ENCODE measurements around the gene BLM. TPM values are rescaled to one million over a fixed set of nuclear protein-coding genes. Genes with fewer than 3 reads are reported as not detected.

BLM gene
- total RNA-seq, 2 donors from 2014 or later, result 19.3 to 26.7 TPM

- peak; percentile 88 for DNase-seq (ENCODE audit: low spot score)
- no peak for TF ChIP-seq CTCF (IDR thresholded peaks at IDR 0.05)
- Histone ChIP-seq H3K27ac (peak overlapping the region; percentile 83 to 94), H3K4me1 (peaks cover 0 to 26% of the 10 kb centered on the region in 2 donors), H3K27me3 (no peaks in the 10 kb centered on the region), H3K9me3 (no peaks in the 10 kb centered on the region), H3K4me3 (peak overlapping the region; percentile 9 to 25), H3K36me3 (no peaks in the 10 kb centered on the region)
These were observed 45.0 kb downstream of the BLM start for GRCh38 chr15:90762109-90762508.

DNA sequence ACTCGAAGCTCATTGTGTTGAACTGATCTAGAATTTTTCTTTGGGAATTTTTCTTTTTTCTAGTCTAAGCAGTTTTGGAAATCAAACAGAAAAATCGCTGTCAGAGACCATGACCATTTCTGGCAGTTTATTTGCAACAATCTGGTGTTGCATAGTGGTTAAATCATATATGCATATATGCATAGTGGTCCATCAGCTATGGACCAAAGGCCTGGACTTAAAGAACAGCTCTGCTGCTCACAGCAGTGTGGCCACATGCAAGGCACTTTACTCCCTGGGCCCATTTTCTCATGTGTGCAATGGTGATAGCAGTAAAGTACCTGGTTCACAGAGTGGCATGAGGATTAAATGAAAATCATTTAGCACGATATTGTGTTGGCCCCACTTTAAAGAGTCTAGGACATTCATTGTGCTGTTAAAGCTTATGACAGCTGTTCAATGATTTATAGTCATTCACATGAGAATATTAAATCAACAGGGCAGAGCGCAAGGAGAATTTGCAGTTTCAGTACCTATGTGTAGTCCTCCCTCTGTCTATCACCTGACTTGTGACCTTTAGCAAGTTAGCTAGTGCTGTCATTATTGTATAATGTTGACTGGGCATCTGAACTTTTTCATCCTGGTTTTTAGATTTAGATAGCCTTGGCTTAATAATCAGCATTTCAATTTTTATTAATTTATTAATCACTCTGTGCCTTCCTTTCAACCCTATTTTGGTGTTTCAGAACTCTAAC, 46.4 kb downstream of the BLM start:
- no peaks in the 10 kb centered on the region for H3K36me3 ChIP-seq
- peak overlapping the region; percentile 83 to 94 for H3K27ac ChIP-seq
- H3K4me3 ChIP-seq, result no peak overlapping the region

GRCh38 chr15:90765531-90765930, 48.4 kb downstream of the BLM start:
- TF ChIP-seq CTCF (IDR thresholded peaks at IDR 0.05), result no peak
- no peak for DNase-seq (ENCODE audit: low spot score)

More for the DNA sequence above, 46.4 kb downstream of the BLM start:
- Histone ChIP-seq H3K9me3 (no peaks in the 10 kb centered on the region), H3K4me1 (peaks cover 0 to 26% of the 10 kb centered on the region in 2 donors), H3K27me3 (no peaks in the 10 kb centered on the region)
- DNase-seq (ENCODE audit: low spot score), result no peak
- no peak for TF ChIP-seq CTCF (IDR thresholded peaks at IDR 0.05)

DNA sequence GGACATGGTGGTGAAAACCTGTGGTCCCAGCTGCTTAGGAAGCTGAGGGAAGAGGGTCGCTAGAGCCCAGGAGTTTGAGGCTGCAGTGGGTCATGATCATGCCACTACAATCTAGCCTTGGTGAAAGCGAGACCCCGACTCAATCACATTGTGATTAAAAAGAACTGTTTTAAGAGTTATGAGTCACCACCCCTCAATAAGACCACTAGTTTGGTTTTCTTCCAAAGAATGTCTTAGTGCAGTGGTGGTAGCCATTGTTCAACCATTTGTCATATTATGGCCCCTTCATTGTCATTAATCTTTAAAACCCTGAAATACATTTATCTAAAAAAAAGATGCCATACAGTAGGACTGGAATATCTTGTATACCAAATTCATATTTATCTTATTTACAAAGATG, 48.8 kb downstream of the BLM start:
- no peak for TF ChIP-seq CTCF (IDR thresholded peaks at IDR 0.05)
- H3K27ac ChIP-seq, result peak overlapping the region in 1 of 2 donors; percentile 94
- H3K27me3 ChIP-seq, result no peaks in the 10 kb centered on the region
- peaks cover 0 to 21% of the 10 kb centered on the region in 2 donors for H3K4me1 ChIP-seq
- H3K36me3 ChIP-seq, result no peaks in the 10 kb centered on the region
- H3K9me3 ChIP-seq, result no peaks in the 10 kb centered on the region
- no peak for DNase-seq (ENCODE audit: low spot score)
- H3K4me3 ChIP-seq, result no peak overlapping the region

More at GRCh38 chr15:90765531-90765930, 48.4 kb downstream of the BLM start:
- H3K27ac ChIP-seq, result peak overlapping the region; percentile 83 to 94
- H3K9me3 ChIP-seq, result no peaks in the 10 kb centered on the region
- H3K27me3 ChIP-seq, result no peaks in the 10 kb centered on the region
- no peaks in the 10 kb centered on the region for H3K36me3 ChIP-seq
- no peak overlapping the region for H3K4me3 ChIP-seq
- H3K4me1 ChIP-seq, result peaks cover 0 to 26% of the 10 kb centered on the region in 2 donors

DNA sequence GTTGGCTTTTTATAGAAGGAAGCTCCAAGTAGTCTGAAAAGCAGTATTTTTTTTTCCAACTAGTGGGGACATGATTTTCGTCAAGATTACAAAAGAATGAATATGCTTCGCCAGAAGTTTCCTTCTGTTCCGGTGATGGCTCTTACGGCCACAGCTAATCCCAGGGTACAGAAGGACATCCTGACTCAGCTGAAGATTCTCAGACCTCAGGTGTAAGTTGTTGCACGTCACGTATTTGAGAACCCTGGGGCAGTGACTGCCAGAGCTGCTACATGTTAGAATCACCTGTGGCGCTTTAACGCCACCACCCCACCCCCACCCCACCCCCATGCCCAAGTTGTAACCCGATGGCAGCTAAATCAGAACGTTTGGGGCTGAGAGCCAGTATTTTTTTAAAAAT, 52.2 kb downstream of the BLM start:
- no peaks in the 10 kb centered on the region for H3K4me1 ChIP-seq
- no peaks in the 10 kb centered on the region for H3K36me3 ChIP-seq
- no peak overlapping the region for H3K4me3 ChIP-seq
- H3K27me3 ChIP-seq, result no peaks in the 10 kb centered on the region
- TF ChIP-seq CTCF (IDR thresholded peaks at IDR 0.05), result no peak
- H3K27ac ChIP-seq, result no peak overlapping the region
- H3K9me3 ChIP-seq, result no peaks in the 10 kb centered on the region
- DNase-seq (ENCODE audit: low spot score), result no peak

- no peaks in the 10 kb centered on the region for H3K27me3 ChIP-seq
These were observed 56.3 kb downstream of the BLM start for GRCh38 chr15:90773485-90773884.

More at GRCh38 chr15:90773485-90773884, 56.3 kb downstream of the BLM start:
- Histone ChIP-seq H3K4me3 (no peak overlapping the region), H3K4me1 (no peaks in the 10 kb centered on the region), H3K9me3 (no peaks in the 10 kb centered on the region), H3K36me3 (no peaks in the 10 kb centered on the region), H3K27ac (no peak overlapping the region)
- no peak for TF ChIP-seq CTCF (IDR thresholded peaks at IDR 0.05)
- DNase-seq (ENCODE audit: low spot score), result no peak

All from right atrium auricular region (tissue), 2 donors.